ENCODE data around the gene PON2.

- TF ChIP-seq CTCF (IDR thresholded peaks at IDR 0.05; ENCODE audit: insufficient read depth, low read depth, low read length), result no peak
- no peak for TF ChIP-seq EZH2 (IDR thresholded peaks at IDR 0.05; ENCODE audit: insufficient read depth, low read length)
Observed at GRCh38 chr7:95473276-95473985, 38.6 kb upstream of the PON2 start.

All from astrocyte (in vitro differentiated cells and primary cell).